GM21447 (cell line): Measurements from ENCODE around the gene SLC6A3.

Experiments
- ATAC-seq: cut with Tn5 transposase; IDR thresholded peaks from one replicate; pipeline ENCODE4 v1.9.1; 2021; ENCODE audit not compliant: unreplicated experiment

The SLC6A3 gene

GRCh38 chr5:1390861-1391600, 54.2 kb downstream of the SLC6A3 start:
- ATAC-seq: no peak

GRCh38 chr5:1390333-1390732, 54.9 kb downstream of the SLC6A3 start:
- no peak for ATAC-seq

- no peak for ATAC-seq
Measured at GRCh38 chr5:1388383-1388967, 56.8 kb downstream of the SLC6A3 start.

GRCh38 chr5:1387876-1388275, 57.4 kb downstream of the SLC6A3 start:
- ATAC-seq: no peak

DNA sequence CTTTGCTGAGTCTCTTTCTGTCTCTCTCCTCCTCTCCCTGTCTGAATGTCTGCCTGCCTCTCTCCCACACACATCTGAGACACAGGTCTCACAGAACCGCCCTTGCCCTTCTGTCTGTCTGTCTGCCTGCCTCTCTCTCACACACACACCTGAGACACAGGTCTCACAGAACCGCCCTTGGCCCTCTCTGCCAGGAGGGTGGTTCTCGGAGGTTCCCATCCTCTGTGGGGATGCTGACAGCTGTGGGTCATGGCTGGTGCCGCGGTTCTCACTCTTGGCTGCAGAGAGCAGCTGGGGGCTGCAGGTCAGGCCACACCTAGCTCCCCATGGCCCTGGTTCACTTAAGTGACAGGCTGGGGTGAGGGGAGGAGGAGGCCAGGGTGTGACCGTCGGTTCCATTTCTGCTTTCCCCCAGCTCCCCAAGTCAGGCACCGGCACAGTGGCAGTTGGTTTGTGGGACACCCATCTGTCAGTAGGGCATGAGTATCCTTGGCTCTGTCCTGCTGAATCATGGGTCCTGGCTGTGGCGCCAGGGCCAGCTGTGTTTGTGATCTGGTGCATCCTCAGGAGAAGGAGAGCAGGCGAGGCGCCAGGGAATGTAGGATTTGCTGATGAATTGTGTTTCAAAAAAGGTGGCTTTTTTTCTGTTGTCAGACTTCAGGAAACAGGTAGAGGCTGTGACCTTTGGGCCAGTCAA, 58.0 kb downstream of the SLC6A3 start:
- ATAC-seq: no peak

DNA sequence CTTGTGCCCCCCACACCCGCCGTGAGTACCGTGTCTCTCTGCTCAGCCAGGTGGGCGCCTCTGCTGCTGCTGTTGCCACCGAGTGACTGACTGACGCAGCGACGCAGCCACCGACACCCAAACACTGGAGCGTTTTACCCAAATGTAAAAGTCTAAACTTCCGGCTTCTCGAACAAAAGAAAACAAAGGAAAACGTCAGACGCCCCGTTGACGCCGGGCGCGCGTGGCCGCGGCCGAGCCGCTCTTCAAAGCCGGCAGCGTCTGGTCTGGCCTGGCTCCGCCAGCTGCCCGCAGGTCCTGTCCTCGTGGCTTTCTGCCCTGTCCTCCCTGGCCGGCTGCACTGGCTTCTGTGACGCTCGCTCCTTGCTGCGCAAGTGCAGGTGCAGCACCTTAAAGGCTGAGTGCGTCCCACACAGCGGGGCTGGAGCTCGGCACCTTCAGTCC, 58.9 kb downstream of the SLC6A3 start:
- ATAC-seq: peak; percentile 53

GRCh38 chr5:1385395-1386273, 59.6 kb downstream of the SLC6A3 start:
- peak; percentile 84 for ATAC-seq

DNA sequence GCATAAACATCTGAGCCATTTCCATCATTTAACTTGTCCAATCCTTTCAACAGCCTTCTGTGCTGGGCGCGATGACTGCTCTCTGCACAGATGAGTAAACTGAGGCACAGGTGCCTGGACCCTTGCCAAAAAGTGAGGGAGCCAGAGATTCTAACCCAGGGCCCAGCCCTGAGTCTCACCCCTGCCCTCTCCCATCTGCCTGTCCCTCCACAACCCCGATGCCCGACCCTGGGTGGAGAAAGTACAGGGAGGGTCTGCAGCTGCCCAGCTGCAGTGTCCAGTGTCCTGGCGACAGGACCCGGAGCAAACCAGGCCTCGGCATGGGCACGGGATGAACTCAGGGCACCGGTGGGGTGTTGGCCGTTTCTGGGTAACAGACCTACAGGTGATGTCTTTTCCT, 60.7 kb downstream of the SLC6A3 start:
- ATAC-seq: no peak

- ATAC-seq: no peak
Measured at GRCh38 chr5:1383886-1384401, 61.3 kb downstream of the SLC6A3 start.

- ATAC-seq: no peak
Measured at GRCh38 chr5:1383344-1383743, 61.9 kb downstream of the SLC6A3 start.

DNA sequence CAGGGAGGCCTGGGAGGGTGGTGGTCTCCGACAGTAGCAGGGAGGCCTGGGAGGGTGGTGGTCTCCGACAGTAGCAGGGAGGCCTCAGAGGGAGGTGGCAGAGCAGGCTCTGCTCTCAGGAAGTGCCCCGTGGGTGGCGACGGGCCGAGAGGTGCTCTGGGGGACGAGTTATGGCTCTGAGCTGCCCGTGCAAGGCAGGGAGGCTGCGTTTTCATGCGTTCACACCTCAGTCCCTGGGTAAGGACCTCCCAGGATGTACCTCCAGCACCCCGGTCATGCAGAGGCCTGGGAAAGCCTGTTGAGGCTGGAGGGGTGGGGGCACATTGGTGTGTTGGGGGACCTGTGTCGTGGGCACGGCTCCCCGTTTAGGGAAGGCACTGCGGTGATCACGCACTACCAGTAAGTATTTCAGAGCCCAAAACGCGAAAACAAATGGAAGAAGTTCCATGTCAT, 63.0 kb downstream of the SLC6A3 start:
- no peak for ATAC-seq

DNA sequence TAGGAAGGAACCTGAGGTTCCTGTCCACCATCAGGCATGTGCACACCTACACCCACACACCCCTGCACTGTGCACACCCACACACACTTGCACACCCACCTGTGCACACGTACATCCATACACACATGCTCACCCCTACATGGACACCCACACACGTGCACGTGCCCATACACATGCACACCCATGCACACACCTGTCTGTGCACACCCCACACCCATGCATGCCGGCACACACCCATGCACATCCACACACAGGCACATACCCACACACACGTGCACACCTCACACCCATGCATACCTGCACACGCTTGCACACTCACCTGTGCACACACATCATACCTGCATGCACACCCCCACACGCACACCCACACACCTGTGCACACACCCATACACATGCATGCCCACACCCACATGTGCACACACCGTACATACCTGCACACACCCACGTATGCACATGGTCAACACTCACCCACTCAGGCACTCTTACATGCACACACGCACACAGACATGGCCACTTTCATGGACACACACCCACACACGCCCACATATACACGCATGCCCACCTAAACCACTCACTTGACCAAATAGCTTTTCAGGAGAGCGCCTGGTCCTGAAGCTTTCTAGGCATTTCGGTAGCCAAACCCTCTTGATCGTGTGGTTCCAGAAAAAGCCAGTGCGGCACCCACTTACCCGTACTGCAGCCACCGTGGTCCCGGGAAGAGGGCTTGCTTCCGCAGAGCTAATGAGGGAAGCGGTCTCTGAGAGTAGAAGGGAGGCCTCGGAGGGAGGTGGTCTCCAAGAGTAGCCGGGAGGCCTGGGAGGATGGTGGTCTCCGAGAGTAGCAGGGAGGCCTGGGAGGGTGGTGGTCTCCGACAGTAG, 63.6 kb downstream of the SLC6A3 start:
- no peak for ATAC-seq

- no peak for ATAC-seq
Measured at GRCh38 chr5:1380910-1381309, 64.3 kb downstream of the SLC6A3 start.

- ATAC-seq: peak; percentile 67
Measured at GRCh38 chr5:1380011-1380817, 65.0 kb downstream of the SLC6A3 start.

- no peak for ATAC-seq
Measured at GRCh38 chr5:1378866-1379659, 66.2 kb downstream of the SLC6A3 start.

- no peak for ATAC-seq
Measured at GRCh38 chr5:1378096-1378495, 67.1 kb downstream of the SLC6A3 start.

DNA sequence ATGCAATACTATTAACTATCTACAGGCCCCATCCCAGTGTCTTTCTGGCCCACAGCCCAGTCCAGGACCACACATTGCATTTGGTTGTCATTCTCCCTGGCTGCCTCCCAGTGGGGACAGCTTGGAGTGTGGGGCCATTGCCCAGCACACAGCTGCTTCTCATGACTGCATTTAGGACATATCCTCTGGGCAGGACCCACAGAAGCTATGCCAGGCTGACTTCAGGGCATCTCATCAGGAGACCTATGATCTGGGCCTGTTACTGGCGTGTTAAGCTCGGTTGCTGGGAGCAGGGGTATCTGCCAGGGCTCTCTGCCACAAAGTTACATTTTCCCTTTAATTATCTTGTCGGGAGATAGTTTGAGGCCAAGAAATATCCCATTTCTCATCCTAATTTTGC, 68.3 kb downstream of the SLC6A3 start:
- no peak for ATAC-seq
